Limb (tissue), 2 donors: ENCODE measurements around the gene SETD1A.
"Not testable (repeated sequence)": the region's sequence is repeated elsewhere in the genome, so short reads cannot be mapped to it uniquely, and the experiment has no call there.

Experiments
- DNase-seq, 2 donors: peaks; one replicate each; pipeline ENCODE4 v3.0.0-alpha.2; 2016; ENCODE audit errors: extremely low spot score in 2 of 2

Gene SETD1A

GRCh38 chr16:30997725-30998711, 40.5 kb downstream of the SETD1A start:
- DNase-seq: peak in 1 of 2 donors; percentile 32

DNA sequence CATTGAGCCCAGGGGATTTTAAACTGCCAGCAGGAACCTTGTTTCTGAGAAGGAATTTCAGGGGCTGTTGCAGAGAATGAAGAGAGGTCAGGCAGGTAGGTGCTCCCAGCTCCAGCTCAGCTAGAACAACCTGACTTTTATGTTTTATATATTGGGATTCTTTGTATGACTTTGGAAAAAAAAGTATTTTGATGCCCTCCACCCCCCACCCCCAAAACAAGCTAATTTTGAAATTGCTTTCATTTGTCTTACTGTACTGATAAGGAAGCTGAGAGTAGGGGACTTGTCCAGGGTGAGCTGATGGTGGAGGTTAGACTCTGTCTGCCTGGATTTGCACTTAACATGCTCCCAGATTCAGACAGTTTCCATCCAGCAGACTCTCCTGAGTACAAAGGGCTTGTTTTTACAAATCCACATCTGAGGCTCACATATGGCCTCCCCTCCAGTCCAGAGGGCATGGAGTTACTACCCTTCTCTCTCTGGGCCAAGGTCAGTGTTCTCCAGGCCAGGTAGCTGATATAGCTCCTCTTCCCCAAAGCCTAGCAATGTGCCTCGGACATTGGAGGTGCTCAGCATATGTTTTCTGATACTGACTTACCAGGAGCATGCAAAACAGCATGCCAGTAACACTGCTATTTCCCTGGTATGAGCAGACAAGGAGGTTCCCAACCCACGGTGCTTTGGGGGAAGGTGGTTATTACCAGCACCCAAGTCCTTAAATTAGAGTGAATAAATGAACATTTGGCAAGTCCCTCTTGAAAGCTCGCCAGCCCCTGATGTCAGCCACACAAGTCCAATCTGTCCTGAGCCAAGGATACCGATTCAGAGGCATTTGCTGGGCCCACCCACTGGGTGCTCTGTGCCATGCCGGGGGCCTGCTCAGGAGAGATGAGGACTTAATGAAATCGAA, 41.6 kb downstream of the SETD1A start:
- peak in 1 of 2 donors; percentile 23 for DNase-seq

DNA sequence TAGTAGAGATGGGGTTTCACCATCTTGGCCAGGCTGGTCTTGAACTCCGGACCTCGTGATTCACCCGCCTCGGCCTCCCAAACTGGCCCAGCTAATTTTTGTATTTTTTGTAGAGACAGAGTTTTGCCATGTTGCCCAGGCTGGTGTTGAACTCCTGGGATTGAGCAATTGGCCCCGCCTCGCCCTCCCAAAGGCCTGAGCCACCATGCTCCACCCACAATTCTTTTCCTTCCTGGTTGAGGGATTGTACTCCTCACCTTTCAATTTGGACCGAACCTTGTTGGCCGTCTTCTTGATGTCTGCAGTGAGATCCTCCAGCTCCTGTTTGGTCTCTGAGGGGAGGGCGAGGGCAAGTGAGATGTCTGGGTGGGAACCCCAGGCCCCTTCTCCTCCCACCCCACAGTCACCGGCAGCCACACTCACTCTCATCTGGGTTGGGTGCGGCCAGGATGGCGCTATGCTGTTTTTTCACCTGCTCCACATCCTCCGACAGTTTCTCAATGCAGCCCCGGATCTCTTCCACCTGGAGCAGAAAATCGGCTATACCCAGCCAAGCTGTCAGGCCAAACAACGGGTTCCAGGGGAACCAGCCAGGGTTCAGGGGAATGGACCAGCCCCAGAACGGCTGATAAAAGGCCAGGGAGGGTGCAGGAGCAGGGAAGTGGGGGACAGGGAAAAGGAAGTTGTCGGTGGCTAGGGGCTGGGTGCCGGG, 43.3 kb downstream of the SETD1A start:
- DNase-seq: no peak

- no peak for DNase-seq
Observed at GRCh38 chr16:31001507-31002249, 44.1 kb downstream of the SETD1A start.

DNA sequence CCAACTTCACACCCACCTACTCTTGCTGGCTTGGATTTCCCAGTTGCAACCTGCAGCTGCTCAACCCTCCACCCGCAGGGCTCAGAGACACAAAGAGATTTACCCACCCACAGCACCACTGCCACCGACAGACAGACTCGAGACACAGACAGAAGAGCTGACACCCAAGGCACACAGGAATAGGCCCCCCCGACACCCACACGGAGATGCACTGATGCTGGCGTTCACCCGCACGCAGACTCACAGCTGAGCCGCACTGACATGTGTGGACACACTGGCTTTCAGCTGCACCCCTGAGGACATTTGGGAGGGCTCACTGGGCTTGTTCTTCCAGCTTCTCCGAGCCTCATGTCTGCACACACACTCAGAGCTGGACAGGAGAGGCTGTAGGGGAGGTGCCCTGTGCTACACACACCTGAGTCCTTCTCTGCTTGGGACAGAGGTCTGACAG, 44.7 kb downstream of the SETD1A start:
- DNase-seq: peak in 1 of 2 donors; percentile 34

DNA sequence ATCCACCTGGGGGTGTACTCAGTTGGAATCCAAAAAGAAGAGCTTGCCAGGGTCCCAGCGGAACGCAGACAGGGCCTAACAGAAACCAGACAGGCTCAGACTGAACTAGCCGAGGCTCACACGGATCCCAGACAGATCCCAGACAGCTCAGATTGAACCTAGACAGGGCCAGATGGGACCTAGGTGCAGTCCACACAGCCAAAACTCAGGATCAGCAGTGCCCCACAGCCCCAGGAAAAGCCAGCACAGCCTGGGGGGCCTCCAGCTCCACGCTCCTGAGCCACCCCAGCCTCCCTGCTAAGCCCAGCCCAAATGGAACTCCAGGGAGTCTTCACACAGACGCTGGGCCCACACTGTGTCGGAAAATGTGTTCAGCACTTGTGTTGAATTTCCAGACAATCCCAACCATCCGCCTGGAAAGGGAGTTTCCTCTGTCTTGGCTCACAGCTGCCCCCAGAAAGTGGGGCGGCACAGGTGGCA, 45.3 kb downstream of the SETD1A start:
- DNase-seq: peak in 1 of 2 donors; percentile 36

DNA sequence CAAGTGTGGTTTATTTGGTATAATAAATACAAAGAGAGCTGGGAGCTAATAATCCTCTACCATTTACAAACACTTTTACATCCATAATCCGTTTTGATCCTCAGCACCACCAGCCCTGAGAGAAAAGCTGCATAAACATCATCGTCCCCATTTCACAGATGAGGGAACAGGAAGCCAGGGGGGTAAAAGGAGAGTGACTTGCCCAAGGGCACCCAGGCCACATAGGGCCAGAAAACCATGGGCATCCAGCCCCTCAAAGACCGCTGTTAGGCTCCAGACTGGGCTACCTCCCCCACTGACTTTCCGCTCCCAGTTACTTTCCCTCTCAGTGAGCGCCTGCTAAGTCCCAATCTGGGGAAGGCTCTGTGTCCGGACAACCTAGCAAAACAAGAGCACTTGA, 46.2 kb downstream of the SETD1A start:
- no peak for DNase-seq

DNA sequence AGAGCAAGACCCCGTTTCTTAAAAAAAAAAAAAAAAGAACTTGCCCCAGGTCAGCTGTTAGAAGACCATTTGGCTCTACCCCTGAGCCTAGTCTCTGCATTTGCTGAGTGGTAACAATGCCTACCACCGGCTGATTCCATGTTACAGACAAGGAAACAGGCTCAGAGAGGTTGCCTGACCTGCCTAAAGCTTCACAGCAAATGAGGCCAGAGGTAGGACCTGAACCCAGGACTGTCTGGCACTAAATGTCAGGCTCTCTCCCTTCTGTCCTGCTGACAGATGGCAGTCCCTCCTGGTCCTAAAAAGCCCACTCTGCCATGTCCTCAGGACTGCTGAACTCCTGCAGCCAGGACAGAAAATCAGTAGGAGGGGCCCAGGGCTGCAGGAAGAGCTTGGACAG, 47.1 kb downstream of the SETD1A start:
- DNase-seq: no peak

DNA sequence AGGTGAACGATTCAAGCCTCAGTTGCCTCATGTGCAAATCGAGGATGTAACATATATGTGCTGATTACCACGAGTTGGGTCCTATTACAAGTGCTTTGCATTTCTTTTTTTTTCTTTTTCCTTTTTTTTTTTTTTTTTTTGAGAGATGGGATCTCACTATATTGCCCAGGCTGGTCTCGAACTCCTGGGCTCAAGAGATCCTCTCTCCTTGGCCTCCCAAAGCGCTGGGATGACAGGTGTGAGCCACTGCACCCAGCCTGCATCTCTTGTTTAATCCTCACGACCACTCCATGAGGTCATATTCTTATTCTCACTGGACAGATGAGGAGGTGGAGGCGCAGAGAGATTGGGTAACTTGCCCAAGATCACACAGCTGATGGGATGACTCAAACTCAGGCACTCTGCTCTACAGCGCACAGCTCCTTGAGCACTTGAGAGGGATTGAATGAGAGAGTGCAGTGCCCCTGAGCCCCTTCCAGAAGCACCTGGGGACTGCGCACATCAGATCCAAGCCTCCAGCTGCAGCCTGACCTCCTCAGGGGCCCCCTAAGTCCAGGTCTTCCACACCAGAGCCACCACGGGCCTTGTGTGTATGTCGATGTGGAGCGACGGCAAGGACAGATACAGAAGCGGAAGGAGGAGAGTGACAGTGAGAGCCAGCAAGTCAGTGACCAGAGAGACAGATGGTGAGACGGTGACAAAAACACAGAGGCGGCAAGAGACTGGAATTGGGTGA, 48.0 kb downstream of the SETD1A start:
- no peak for DNase-seq

DNA sequence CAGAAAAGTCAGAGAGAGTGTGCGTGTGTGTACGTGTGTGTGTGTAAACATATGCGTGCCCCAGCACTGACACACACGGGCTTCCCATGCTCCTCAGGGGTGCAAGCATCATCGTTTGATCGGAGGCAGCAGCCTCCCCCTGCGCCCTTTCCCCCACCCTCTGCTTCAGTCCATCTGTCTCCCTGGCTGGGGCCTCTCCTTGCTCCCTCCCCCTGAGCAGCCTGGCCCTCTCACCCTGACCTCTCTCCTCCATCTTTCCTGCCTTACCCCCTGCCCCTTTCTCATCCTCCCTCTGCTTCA, 48.5 kb downstream of the SETD1A start:
- DNase-seq: no peak

GRCh38 chr16:31006589-31006988, 49.0 kb downstream of the SETD1A start:
- no peak for DNase-seq

DNA sequence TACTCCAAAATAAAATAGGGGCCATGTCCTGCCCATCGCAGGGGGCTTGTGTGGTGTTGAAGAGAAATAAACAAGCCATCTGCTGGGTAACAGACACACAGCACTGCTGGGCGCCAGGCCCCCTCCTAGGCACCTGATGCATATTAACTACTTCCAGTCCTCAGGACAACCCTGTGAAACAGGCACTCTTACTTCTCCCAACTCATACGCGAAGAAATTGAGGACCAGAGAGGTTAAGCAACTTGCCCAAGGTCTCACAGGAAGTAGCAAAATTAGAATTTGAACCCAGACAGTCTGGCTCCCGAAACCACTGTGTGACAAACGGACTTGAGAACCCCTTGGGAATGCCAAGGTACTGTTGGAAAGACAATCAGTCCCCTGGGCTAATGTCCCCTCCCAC, 50.1 kb downstream of the SETD1A start:
- no peak for DNase-seq

DNA sequence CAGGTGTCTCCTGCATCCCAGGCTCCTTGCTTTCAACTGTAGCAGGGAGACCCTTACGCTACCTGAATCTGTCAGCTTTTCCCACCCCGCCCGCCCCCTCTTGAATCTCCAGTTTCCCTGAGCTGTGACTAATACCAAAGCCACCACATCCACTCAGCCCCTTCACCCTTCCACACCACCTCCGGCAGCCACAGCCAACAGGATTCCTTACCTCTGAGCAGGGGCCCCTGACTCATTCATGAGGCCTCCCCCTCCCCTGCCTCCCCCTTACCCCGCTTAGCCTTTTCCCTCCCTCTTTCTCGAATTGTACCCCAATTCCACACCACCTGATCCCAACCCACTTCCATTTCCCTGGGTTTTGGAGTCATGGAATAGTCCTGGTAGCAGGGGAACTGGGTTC, 50.6 kb downstream of the SETD1A start:
- DNase-seq: no peak

GRCh38 chr16:31008551-31008950, 51.0 kb downstream of the SETD1A start:
- no peak for DNase-seq

- DNase-seq: no peak
Observed at GRCh38 chr16:31009120-31009519, 51.6 kb downstream of the SETD1A start.

GRCh38 chr16:31009894-31010584, 52.5 kb downstream of the SETD1A start:
- no peak for DNase-seq

DNA sequence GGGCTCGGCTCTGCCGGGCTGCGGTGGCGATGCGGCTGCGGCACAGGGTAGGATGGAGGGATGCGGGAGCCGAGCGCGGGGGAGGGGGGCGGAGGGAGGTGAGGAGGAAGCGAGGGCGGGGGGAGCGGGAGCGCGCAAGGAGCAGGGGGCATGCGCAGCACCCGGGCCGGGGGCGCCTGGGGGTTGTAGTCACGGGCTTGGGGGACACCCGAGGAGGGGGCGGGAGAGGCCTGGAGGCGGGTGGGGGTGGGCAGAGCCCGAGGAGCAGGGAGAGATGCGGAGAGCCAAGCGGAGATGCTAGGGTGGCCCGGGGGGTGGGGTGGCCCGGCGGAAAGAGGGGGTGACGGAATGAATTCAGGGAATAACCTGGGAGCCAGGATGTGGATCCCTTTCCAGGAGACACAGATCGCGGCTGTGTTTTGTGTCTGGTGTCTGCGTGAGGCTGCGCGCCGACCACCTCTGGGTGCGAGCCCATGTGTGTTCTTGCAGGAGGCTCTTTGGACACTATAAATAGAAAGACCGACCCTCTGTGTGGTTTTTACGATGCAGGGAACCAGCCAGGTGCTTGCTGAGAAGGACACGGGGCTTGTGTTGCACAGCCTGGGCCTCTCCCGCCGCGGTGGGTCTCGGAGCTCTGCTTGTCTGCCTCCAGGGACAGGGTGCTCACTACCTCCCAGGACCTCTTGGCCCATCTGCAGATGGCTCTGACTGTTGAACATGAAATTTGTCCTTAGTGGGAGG, 53.2 kb downstream of the SETD1A start, which contains the start of gene STX1B:
TSS of gene STX1B (minus strand) at position 54 of the 741 bp plus-strand sequence. CDS start 242 bp downstream, outside the sequence.
- peak; percentile 69 to 92 for DNase-seq

DNA sequence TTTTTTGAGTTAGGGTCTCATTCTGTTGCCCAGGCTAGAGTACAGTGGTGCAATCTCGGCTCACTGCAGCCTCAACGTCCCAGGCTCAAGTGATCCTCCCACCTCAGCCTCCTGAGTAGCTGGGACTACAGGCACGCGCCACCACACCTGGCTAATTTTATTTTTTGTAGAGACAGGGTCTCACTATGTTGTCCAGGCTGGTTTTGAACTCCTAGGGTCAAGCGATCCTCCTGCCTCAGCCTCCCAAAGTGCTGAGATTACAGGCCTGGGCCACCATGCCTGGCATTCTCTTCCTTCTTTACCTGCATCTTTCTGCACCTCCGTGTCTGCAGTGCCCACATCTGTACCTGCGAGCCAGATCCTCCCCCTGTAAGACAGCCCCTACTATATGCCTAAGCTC, 54.3 kb downstream of the SETD1A start:
- not testable (repeated sequence) for DNase-seq

DNA sequence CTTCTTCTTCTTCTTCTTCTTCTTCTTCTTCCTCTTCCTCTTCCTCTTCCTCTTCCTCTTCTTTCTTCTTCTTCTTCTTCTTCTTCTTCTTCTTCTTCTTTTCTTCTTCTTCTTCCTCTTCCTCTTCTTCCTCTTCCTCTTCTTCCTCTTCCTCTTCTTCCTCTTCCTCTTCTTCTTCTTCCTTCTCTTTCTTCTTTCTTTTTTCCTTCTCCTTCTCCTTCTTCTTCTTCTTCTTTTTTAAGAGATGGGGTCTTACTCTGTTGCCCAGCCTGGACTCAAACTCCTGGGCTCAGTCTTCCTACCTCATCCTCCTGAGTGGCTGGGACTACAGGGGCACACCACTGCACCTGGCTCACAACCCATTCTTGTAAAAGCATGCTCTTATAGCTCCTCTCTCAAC, 55.7 kb downstream of the SETD1A start:
- DNase-seq: not testable (repeated sequence)
